ENCODE results near the gene LRRC46. TPM values are rescaled to one million over a fixed set of nuclear protein-coding genes. Genes with fewer than 3 reads are reported as not detected.

LRRC46 gene
- total RNA-seq, 1 donor from 2014 or later = 0.63 TPM

GRCh38 chr17:47810200-47810821 is 21.2 kb upstream of the LRRC46 start:
- no peak overlapping the region for H3K4me3 ChIP-seq
- no peak for DNase-seq
- H3K9me3 ChIP-seq (replicated peaks) = no peaks in the 10 kb centered on the region
- peaks cover 62% of the 10 kb centered on the region for H3K36me3 ChIP-seq
- peaks cover 10% of the 10 kb centered on the region for H3K4me1 ChIP-seq
- intact Hi-C loops (cut with micrococcal nuclease) = no loop called here
- H3K27me3 ChIP-seq (ENCODE audit: low read depth) = no peaks in the 10 kb centered on the region
- no peak for TF ChIP-seq CTCF (IDR thresholded peaks at IDR 0.05; ENCODE audit: borderline replicate concordance)
- no peak overlapping the region for H3K27ac ChIP-seq (replicated peaks)

- no peak for TF ChIP-seq CTCF (IDR thresholded peaks at IDR 0.05; ENCODE audit: borderline replicate concordance)
- intact Hi-C loops (cut with micrococcal nuclease) = no loop called here
- Histone ChIP-seq H3K4me3 (no peak overlapping the region), H3K27me3 (ENCODE audit: low read depth) (no peaks in the 10 kb centered on the region), H3K27ac (replicated peaks) (no peak overlapping the region), H3K4me1 (peaks cover 2% of the 10 kb centered on the region), H3K9me3 (replicated peaks) (no peaks in the 10 kb centered on the region), H3K36me3 (peaks cover 69% of the 10 kb centered on the region)
- no peak for DNase-seq
Observed at GRCh38 chr17:47810901-47811635, 20.4 kb upstream of the LRRC46 start.

GRCh38 chr17:47811709-47812108 is 19.8 kb upstream of the LRRC46 start:
- TF ChIP-seq CTCF (IDR thresholded peaks at IDR 0.05; ENCODE audit: borderline replicate concordance) = no peak
- H3K27ac ChIP-seq (replicated peaks) = no peak overlapping the region
- no peaks in the 10 kb centered on the region for H3K4me1 ChIP-seq
- H3K27me3 ChIP-seq (ENCODE audit: low read depth) = no peaks in the 10 kb centered on the region
- H3K36me3 ChIP-seq = peaks cover 76% of the 10 kb centered on the region
- H3K4me3 ChIP-seq = no peak overlapping the region
- intact Hi-C loops (cut with micrococcal nuclease) = no loop called here
- no peak for DNase-seq
- H3K9me3 ChIP-seq (replicated peaks) = no peaks in the 10 kb centered on the region

GRCh38 chr17:47812146-47812920 is 19.1 kb upstream of the LRRC46 start:
- Histone ChIP-seq H3K4me1 (no peaks in the 10 kb centered on the region), H3K27ac (replicated peaks) (no peak overlapping the region), H3K27me3 (ENCODE audit: low read depth) (no peaks in the 10 kb centered on the region), H3K9me3 (replicated peaks) (no peaks in the 10 kb centered on the region), H3K4me3 (no peak overlapping the region), H3K36me3 (peaks cover 79% of the 10 kb centered on the region)
- intact Hi-C loops (cut with micrococcal nuclease) = no loop called here
- DNase-seq = no peak
- no peak for TF ChIP-seq CTCF (IDR thresholded peaks at IDR 0.05; ENCODE audit: borderline replicate concordance)

- Histone ChIP-seq H3K4me3 (no peak overlapping the region), H3K27me3 (ENCODE audit: low read depth) (no peaks in the 10 kb centered on the region), H3K4me1 (no peaks in the 10 kb centered on the region), H3K27ac (replicated peaks) (no peak overlapping the region), H3K36me3 (peaks cover 80% of the 10 kb centered on the region), H3K9me3 (replicated peaks) (no peaks in the 10 kb centered on the region)
- no peak for DNase-seq
- intact Hi-C loops (cut with micrococcal nuclease) = no loop called here
- TF ChIP-seq CTCF (IDR thresholded peaks at IDR 0.05; ENCODE audit: borderline replicate concordance) = no peak
Observed at GRCh38 chr17:47813077-47813476, 18.4 kb upstream of the LRRC46 start.
